KBM-7 (cell line): ENCODE data around the gene EIPR1.

ENCODE experiments used
- DNase-seq: peaks from one replicate; pipeline ENCODE4 v3.0.0-alpha.2; 2015
- in situ Hi-C: fragments of 300-500 bp; cut with MboI; formaldehyde crosslinking; loops from 2 replicates; pipeline ENCODE4 v1.14.3; 2020; ENCODE audit warnings: low sequenced_read_pairs, low pct_unique_long_range_greater_than_20kb, mixed read lengths

Gene EIPR1

GRCh38 chr2:3377612-3378432, at the start of gene EIPR1:
Gene EIPR1 (minus strand): TSS chr2:3377818. CDS start chr2:3377689, 129 bp downstream.
- DNase-seq: peak; percentile 98
- in situ Hi-C loops: no loop called here

GRCh38 chr2:3427272-3427671, 49.7 kb upstream of the EIPR1 start:
- in situ Hi-C loops: no loop called here
- DNase-seq: no peak

GRCh38 chr2:3426615-3427014, 49.0 kb upstream of the EIPR1 start:
- in situ Hi-C loops: no loop called here
- DNase-seq: no peak

- DNase-seq: no peak
- in situ Hi-C loops: no loop called here
These were observed 46.7 kb upstream of the EIPR1 start for GRCh38 chr2:3424171-3424795.

- in situ Hi-C loops: no loop called here
- DNase-seq: peak; percentile 79
These were observed 46.0 kb upstream of the EIPR1 start for GRCh38 chr2:3423492-3424170.

- in situ Hi-C loops: no loop called here
- no peak for DNase-seq
These were observed 44.7 kb upstream of the EIPR1 start for GRCh38 chr2:3422161-3422779.

- DNase-seq: no peak
- in situ Hi-C loops: no loop called here
These were observed 44.0 kb upstream of the EIPR1 start for GRCh38 chr2:3421580-3421979.

- in situ Hi-C loops: no loop called here
- no peak for DNase-seq
These were observed 43.3 kb upstream of the EIPR1 start for GRCh38 chr2:3420769-3421397.

- in situ Hi-C loops: no loop called here
- DNase-seq: no peak
These were observed 42.6 kb upstream of the EIPR1 start for GRCh38 chr2:3420076-3420768.

- no peak for DNase-seq
These were observed 41.3 kb upstream of the EIPR1 start for GRCh38 chr2:3418766-3419404.

GRCh38 chr2:3414133-3414860, 36.7 kb upstream of the EIPR1 start:
- in situ Hi-C loops: no loop called here
- DNase-seq: no peak

More at GRCh38 chr2:3418766-3419404, 41.3 kb upstream of the EIPR1 start:
- in situ Hi-C loops: no loop called here

GRCh38 chr2:3413697-3414096, 36.1 kb upstream of the EIPR1 start:
- no peak for DNase-seq
- in situ Hi-C loops: no loop called here

GRCh38 chr2:3411103-3411502, 33.5 kb upstream of the EIPR1 start:
- DNase-seq: no peak
- in situ Hi-C loops: no loop called here

- in situ Hi-C loops: no loop called here
These were observed 32.1 kb upstream of the EIPR1 start for GRCh38 chr2:3409627-3410170.

GRCh38 chr2:3408781-3409180, 31.2 kb upstream of the EIPR1 start:
- in situ Hi-C loops: no loop called here
- no peak for DNase-seq

More at GRCh38 chr2:3409627-3410170, 32.1 kb upstream of the EIPR1 start:
- DNase-seq: no peak

- in situ Hi-C loops: no loop called here
- DNase-seq: no peak
These were observed 28.9 kb upstream of the EIPR1 start for GRCh38 chr2:3406501-3406900.

- in situ Hi-C loops: no loop called here
- no peak for DNase-seq
These were observed 28.3 kb upstream of the EIPR1 start for GRCh38 chr2:3405876-3406275.
